Calu3 (cell line): ENCODE results near the gene EARS2. TPM values are rescaled to one million over a fixed set of nuclear protein-coding genes. Genes with fewer than 3 reads are reported as not detected.
"Not testable (repeated sequence)": the region's sequence is repeated elsewhere in the genome, so short reads cannot be mapped to it uniquely, and the experiment has no call there.

Experiments
- BruUV-seq: library from RNA; stranded (reverse); fragments of 400-500 nt; replicated peaks from 2 replicates; lab custom pipeline; 2021; lab: Mats Ljungman, UMichigan
- CTCF ChIA-PET: fragments of 300-600 bp; sonication (Branson Sonifier 250); formaldehyde crosslinking; loops from one replicate; lab custom pipeline; 2022; ENCODE audit warnings: antibody characterized with exemption; lab: Charles Lee
- DNase-seq: peaks from one replicate; pipeline ENCODE4 v3.0.0; 2022
- H3K27ac Mint-ChIP-seq: one replicate; pipeline ENCODE4 v1.8.0; 2022; ENCODE audit warnings: mixed read lengths; ENCODE audit not compliant: unreplicated experiment
- H3K27me3 Mint-ChIP-seq: one replicate; pipeline ENCODE4 v1.8.0; 2022; ENCODE audit warnings: mixed read lengths; ENCODE audit not compliant: unreplicated experiment
- H3K36me3 Mint-ChIP-seq: one replicate; pipeline ENCODE4 v1.8.0; 2022; ENCODE audit warnings: mild to moderate bottlenecking, moderate library complexity, mixed read lengths; ENCODE audit not compliant: insufficient read depth, unreplicated experiment
- H3K4me1 Mint-ChIP-seq: one replicate; pipeline ENCODE4 v1.8.0; 2022; ENCODE audit warnings: mild to moderate bottlenecking, low read depth, mixed read lengths; ENCODE audit not compliant: unreplicated experiment
- H3K4me3 Mint-ChIP-seq: one replicate; pipeline ENCODE4 v1.8.0; 2022; ENCODE audit warnings: mild to moderate bottlenecking, low read depth, moderate library complexity, mixed read lengths; ENCODE audit not compliant: unreplicated experiment
- H3K9me3 Mint-ChIP-seq: one replicate; pipeline ENCODE4 v1.8.0; 2022; ENCODE audit warnings: low read depth, mixed read lengths; ENCODE audit not compliant: unreplicated experiment
- CTCF ChIP-seq: fragments of 200-600 bp; IDR thresholded peaks from one replicate; pipeline ENCODE4 v1.8.0; 2022; ENCODE audit warnings: antibody characterized with exemption; ENCODE audit not compliant: unreplicated experiment
- intact Hi-C: fragments of 100-400 bp; cut with micrococcal nuclease; formaldehyde crosslinking; loops from one replicate; pipeline ENCODE4 v1.10.0; 2022; ENCODE audit not compliant: unreplicated experiment
- total RNA-seq: library from RNA; stranded (reverse); gene quantifications from 2 replicates; pipeline ENCODE4 v1.2.3, GENCODE V29; 2022

Gene EARS2
- total RNA-seq, 1 experiment from 2014 or later: 45.9 TPM

GRCh38 chr16:23486480-23486879 is 70.7 kb downstream of the EARS2 start:
- no peak for TF ChIP-seq CTCF
- CTCF ChIA-PET: no interaction called here
- Mint-ChIP-seq H3K4me3 (no peak overlapping the region), H3K27ac (no peak overlapping the region), H3K27me3 (no peaks in the 10 kb centered on the region), H3K4me1 (no peaks in the 10 kb centered on the region), H3K36me3 (peaks cover 67% of the 10 kb centered on the region), H3K9me3 (no peaks in the 10 kb centered on the region)
- intact Hi-C loops: no loop called here
- no peak for DNase-seq
- no TSS peak for BruUV-seq

GRCh38 chr16:23485841-23486240 is 71.3 kb downstream of the EARS2 start:
- no peak for TF ChIP-seq CTCF
- H3K4me1 Mint-ChIP-seq: no peaks in the 10 kb centered on the region
- no peaks in the 10 kb centered on the region for H3K9me3 Mint-ChIP-seq
- BruUV-seq: no TSS peak
- CTCF ChIA-PET: no interaction called here
- H3K27me3 Mint-ChIP-seq: no peaks in the 10 kb centered on the region
- DNase-seq: no peak
- intact Hi-C loops: no loop called here
- no peak overlapping the region for H3K27ac Mint-ChIP-seq
- H3K36me3 Mint-ChIP-seq: peaks cover 67% of the 10 kb centered on the region
- H3K4me3 Mint-ChIP-seq: no peak overlapping the region

GRCh38 chr16:23485257-23485614 is 71.9 kb downstream of the EARS2 start:
- Mint-ChIP-seq H3K4me3 (no peak overlapping the region), H3K4me1 (no peaks in the 10 kb centered on the region), H3K9me3 (no peaks in the 10 kb centered on the region), H3K36me3 (peaks cover 63% of the 10 kb centered on the region), H3K27ac (no peak overlapping the region), H3K27me3 (no peaks in the 10 kb centered on the region)
- intact Hi-C loops: no loop called here
- no peak for DNase-seq
- no TSS peak for BruUV-seq
- CTCF ChIA-PET: interaction anchor here (0.6 kb wide), 1 partner anchor 239 kb away, joined by 3 read pairs; no protein-coding TSS in a partner anchor
- TF ChIP-seq CTCF: no peak

- CTCF ChIA-PET: interaction anchor here (0.6 kb wide), 1 partner anchor 239 kb away, joined by 3 read pairs; no protein-coding TSS in a partner anchor
- BruUV-seq: no TSS peak
- no peak for TF ChIP-seq CTCF
Measured at GRCh38 chr16:23484510-23485256, 72.5 kb downstream of the EARS2 start.

GRCh38 chr16:23483492-23483891 is 73.7 kb downstream of the EARS2 start:
- BruUV-seq, DNase-seq, H3K4me3 Mint-ChIP-seq, H3K27me3 Mint-ChIP-seq, H3K9me3 Mint-ChIP-seq, H3K4me1 Mint-ChIP-seq, CTCF ChIA-PET, intact Hi-C loops, H3K27ac Mint-ChIP-seq: not testable (repeated sequence)
- peaks cover 64% of the 10 kb centered on the region for H3K36me3 Mint-ChIP-seq

More at GRCh38 chr16:23484510-23485256, 72.5 kb downstream of the EARS2 start:
- Mint-ChIP-seq H3K9me3 (no peaks in the 10 kb centered on the region), H3K27ac (no peak overlapping the region), H3K4me3 (no peak overlapping the region), H3K4me1 (no peaks in the 10 kb centered on the region), H3K27me3 (no peaks in the 10 kb centered on the region), H3K36me3 (peaks cover 63% of the 10 kb centered on the region)
- intact Hi-C loops: no loop called here
- no peak for DNase-seq
